Measurements from ENCODE around the gene KCNIP1. TPM values are rescaled to one million over a fixed set of nuclear protein-coding genes. Genes with fewer than 3 reads are reported as not detected.

KCNIP1 gene
- total and polyA plus RNA-seq, 2 of the 8 experiments (the other 6 are each of a cell fraction or from before 2014, with no cell fraction given): 0.52 to 0.83 TPM

- Histone ChIP-seq H3K27me3 (replicated peaks in 1 of 4; ENCODE audit: control insufficient read depth in 3 of 4, extremely low read depth in 1 of 4, insufficient read depth in 3 of 4, low read length in 3 of 4) (no peaks in the 10 kb centered on the region), H2BK12ac (ENCODE audit: low read depth, low read length) (no peak overlapping the region), H4K8ac (ENCODE audit: extremely low read depth, insufficient read depth, low read length) (no peak overlapping the region), H3K4ac (replicated peaks; ENCODE audit: insufficient read length, low read depth, low read length) (no peak overlapping the region), H3K36me3 (ENCODE audit: control insufficient read depth in 2 of 4, insufficient read depth in 4 of 4, low read length in 3 of 4) (no peaks in the 10 kb centered on the region), H2AFZ (ENCODE audit: low read length) (no peak overlapping the region), H3K23me2 (ENCODE audit: low read depth, low read length) (no peaks in the 10 kb centered on the region), H3K4me2 (ENCODE audit: insufficient read depth in 1 of 2, low read depth in 2 of 2, low read length in 2 of 2) (no peak overlapping the region), H3K4me1 (replicated peaks in 1 of 4; ENCODE audit: control insufficient read depth in 3 of 4, insufficient read depth in 4 of 4, low read length in 3 of 4) (peaks cover 2 to 4% (median 3%) of the 10 kb centered on the region in 4 experiments; a peak in 4 of 7 replicates), H4K20me1 (replicated peaks in 1 of 2; ENCODE audit: control insufficient read depth in 1 of 2, insufficient read depth in 2 of 2, low read length in 2 of 2) (no peaks in the 10 kb centered on the region), H3K9ac (replicated peaks in 1 of 4; ENCODE audit: extremely low read depth in 1 of 4, low read depth in 3 of 4, low read length in 3 of 4) (no peak overlapping the region), H3K4me3 (ENCODE audit: extremely low read depth in 1 of 4, insufficient read depth in 2 of 4, low read depth in 3 of 4, low read length in 4 of 4) (no peak overlapping the region), H3K18ac (ENCODE audit: extremely low read depth, low read length) (no peak overlapping the region), H3K79me2 (ENCODE audit: control insufficient read depth in 1 of 2, insufficient read depth in 2 of 2, low read length in 2 of 2) (no peaks in the 10 kb centered on the region), H2BK15ac (ENCODE audit: low read length) (0 out of 2 replicates have a peak overlapping the region, but pooled peaks have one; percentile 3), H2BK120ac (replicated peaks; ENCODE audit: low read depth, low read length) (no peak overlapping the region), H4K5ac (ENCODE audit: insufficient read length, low read depth, low read length) (no peak overlapping the region), H3K9me3 (ENCODE audit: insufficient read depth in 2 of 2, low read depth in 1 of 2, low read length in 1 of 2) (no peaks in the 10 kb centered on the region), H3K27ac (ENCODE audit: low read depth, low read length) (no peak overlapping the region), H3K14ac (ENCODE audit: insufficient read length) (no peak overlapping the region), H2BK20ac (ENCODE audit: low read length) (no peak overlapping the region), H2BK5ac (ENCODE audit: low read depth, low read length) (no peak overlapping the region), H4K91ac (replicated peaks; ENCODE audit: insufficient read length, low read length) (no peak overlapping the region), H3K56ac (replicated peaks; ENCODE audit: insufficient read length, low read depth, low read length) (no peak overlapping the region), H3K79me1 (ENCODE audit: low read depth, low read length) (no peaks in the 10 kb centered on the region), H3K23ac (ENCODE audit: insufficient read length) (no peak overlapping the region), H2AK5ac (ENCODE audit: low read depth, low read length) (no peak overlapping the region)
- DNase-seq (ENCODE audit: low read depth in 1 of 2, low spot score in 2 of 2): no peak
- FAIRE-seq: no peak
- ChIA-PET POLR2A (ENCODE audit: partially characterized antibody) (interaction anchor here (0.7 kb wide), 1 partner anchor 145 kb away, joined by 3 read pairs; no protein-coding TSS in a partner anchor), CTCF (ENCODE audit: partially characterized antibody) (interaction anchor here (1.0 to 3.2 kb wide), 7 partner anchors 10 to 152 kb away, joined by 3 to 22 read pairs (median 5); no protein-coding TSS in a partner anchor)
- TF ChIP-seq FOSL1 (IDR thresholded peaks at IDR 0.05; ENCODE audit: insufficient read depth, low read depth, low read length) (no peak), CEBPB (IDR thresholded peaks at IDR 0.05; ENCODE audit: low read depth, low read length) (no peak), GTF2F1 (IDR thresholded peaks at IDR 0.05; ENCODE audit: borderline replicate concordance, low read depth, low read length) (no peak), CBX8 (IDR thresholded peaks at IDR 0.05; ENCODE audit: borderline replicate concordance, low read depth, low read length) (no peak), E2F6 (IDR thresholded peaks at IDR 0.05) (no peak), RBBP5 (IDR thresholded peaks at IDR 0.05; ENCODE audit: borderline replicate concordance, low read depth, low read length) (no peak), TEAD4 (IDR thresholded peaks at IDR 0.05; ENCODE audit: low read depth, low read length) (no peak), PHF8 (conservative IDR thresholded peaks at IDR 0.05; ENCODE audit: low read depth, low read length) (no peak), POU5F1 (IDR thresholded peaks at IDR 0.05; ENCODE audit: low read depth, low read length) (no peak), RXRA (IDR thresholded peaks at IDR 0.05; ENCODE audit: insufficient read depth, low read depth, low read length) (no peak), KDM5A (IDR thresholded peaks at IDR 0.05; ENCODE audit: low read length) (no peak), POLR2A (IDR thresholded peaks at IDR 0.05; ENCODE audit: control extremely low read depth in 1 of 2, low read depth in 2 of 2, low read length in 2 of 2) (no peak), TCF12 (IDR thresholded peaks at IDR 0.05; ENCODE audit: low read depth, low read length) (no peak), EGR1 (IDR thresholded peaks at IDR 0.05; ENCODE audit: borderline replicate concordance, low read depth, low read length) (no peak), MAFK (IDR thresholded peaks at IDR 0.05; ENCODE audit: low read depth, low read length) (no peak)
- 81% methylated on average over 6 of the region's 6 CpGs; no CpG with 5 or more reads in 1 of the 2 experiments for WGBS, 2 experiments (ENCODE audit: extremely low coverage in 1 of 2, insufficient coverage in 1 of 2, insufficient read length in 1 of 2, insufficient replicate concordance in 2 of 2, low coverage in 1 of 2, low lambda C conversion rate in 2 of 2, missing lambda C conversion rate in 1 of 2)
Observed at GRCh38 chr5:170643591-170643990, 139.8 kb downstream of the KCNIP1 start.

All from H1 (cell line).